GM12801 (cell line): Measurements from ENCODE around the gene DLG2.

Experiments used
- TF ChIP-seq, protein P1 (sequence below): IDR thresholded peaks from one replicate; pipeline ENCODE4 v1.5.1; 2011; ENCODE audit warnings: control low read depth; ENCODE audit not compliant: insufficient read length; ENCODE audit errors: extremely low read depth

Gene DLG2

DNA sequence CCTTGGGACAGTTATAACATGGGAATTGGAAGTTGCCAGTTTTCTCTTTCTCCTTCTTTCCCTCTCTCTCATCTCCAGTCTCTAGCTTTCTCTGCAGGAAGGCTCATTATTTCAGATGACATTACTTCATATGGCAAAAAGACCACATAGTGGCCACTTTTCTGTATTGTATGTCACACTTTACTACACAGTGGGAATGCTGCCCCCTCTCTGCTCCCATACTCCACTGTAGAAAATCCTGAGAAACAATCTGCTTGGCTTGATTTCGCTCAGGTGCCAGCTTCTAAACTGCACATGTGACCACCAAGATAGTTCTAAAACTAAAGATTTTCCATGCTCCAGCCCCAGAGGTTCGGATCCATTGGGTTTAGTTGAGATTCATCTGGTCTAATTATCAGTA lies 1480.3 kb downstream of the DLG2 start:
- TF ChIP-seq, protein P1, sequence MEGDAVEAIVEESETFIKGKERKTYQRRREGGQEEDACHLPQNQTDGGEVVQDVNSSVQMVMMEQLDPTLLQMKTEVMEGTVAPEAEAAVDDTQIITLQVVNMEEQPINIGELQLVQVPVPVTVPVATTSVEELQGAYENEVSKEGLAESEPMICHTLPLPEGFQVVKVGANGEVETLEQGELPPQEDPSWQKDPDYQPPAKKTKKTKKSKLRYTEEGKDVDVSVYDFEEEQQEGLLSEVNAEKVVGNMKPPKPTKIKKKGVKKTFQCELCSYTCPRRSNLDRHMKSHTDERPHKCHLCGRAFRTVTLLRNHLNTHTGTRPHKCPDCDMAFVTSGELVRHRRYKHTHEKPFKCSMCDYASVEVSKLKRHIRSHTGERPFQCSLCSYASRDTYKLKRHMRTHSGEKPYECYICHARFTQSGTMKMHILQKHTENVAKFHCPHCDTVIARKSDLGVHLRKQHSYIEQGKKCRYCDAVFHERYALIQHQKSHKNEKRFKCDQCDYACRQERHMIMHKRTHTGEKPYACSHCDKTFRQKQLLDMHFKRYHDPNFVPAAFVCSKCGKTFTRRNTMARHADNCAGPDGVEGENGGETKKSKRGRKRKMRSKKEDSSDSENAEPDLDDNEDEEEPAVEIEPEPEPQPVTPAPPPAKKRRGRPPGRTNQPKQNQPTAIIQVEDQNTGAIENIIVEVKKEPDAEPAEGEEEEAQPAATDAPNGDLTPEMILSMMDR, result no peak

DNA sequence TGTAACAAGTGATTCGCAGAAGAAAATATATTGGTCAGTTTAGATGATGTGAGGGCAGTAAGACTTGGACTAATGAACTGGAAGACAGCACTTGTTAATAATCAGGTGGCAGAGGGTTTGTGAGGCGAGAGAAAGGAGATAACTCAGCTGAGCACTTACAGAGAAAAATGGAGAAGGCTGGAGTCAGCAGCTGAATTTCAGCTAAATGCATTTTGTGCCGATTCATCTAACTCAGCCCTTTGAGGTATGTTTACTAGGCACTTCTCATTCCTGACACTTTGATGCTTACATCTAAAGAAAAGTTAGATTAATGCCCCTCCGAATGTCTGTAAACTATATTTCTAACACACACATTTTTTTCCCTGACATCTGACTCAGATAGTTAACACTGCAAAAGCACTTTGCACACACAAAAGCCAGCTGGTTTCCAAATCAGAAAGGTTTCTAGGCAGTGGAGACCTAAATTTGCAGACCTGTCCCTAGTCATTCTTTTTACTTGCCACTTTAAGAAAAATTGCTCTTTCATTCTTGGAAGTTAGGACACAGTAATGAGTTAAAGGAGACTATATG lies 1481.4 kb downstream of the DLG2 start:
- TF ChIP-seq, protein P1, result no peak

DNA sequence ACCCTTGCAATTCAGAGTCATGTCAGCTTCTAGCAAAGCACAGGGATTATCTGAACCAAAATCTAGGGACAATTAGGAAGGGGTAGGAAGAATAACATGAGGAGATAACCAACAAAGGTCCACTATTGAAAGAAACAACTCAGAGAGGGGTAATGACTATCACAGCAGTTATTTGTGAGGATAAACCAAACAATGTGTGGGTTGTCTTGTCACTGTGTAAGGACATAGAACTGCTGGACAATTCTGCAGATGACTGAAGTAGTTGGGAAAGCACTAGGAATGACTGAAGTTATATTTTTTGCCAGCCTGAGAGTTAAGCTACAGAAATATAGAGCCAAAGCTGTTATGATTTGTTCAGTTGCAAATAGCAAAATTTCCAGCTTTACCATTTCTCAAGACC lies 1482.6 kb downstream of the DLG2 start:
- TF ChIP-seq, protein P1, result no peak

DNA sequence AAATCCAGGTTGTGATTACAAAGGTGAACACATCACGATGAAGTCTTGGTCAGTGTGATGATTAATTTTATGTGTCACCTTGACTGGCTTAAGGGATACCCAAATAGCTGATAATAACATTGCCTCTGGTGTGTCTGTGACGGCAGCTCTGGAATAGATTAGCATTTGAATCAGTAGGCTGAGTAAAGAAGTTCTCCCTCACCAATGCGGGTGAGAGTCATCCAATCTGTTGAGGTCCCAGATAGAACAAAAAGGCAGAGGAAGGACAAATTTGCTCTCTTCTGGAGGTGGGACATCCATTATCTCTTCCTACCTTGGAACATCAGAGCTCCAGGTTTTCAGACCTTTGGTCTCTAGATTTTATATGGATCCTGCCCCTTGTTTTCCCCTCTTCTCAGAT lies 1484.7 kb downstream of the DLG2 start:
- TF ChIP-seq, protein P1, result no peak

DNA sequence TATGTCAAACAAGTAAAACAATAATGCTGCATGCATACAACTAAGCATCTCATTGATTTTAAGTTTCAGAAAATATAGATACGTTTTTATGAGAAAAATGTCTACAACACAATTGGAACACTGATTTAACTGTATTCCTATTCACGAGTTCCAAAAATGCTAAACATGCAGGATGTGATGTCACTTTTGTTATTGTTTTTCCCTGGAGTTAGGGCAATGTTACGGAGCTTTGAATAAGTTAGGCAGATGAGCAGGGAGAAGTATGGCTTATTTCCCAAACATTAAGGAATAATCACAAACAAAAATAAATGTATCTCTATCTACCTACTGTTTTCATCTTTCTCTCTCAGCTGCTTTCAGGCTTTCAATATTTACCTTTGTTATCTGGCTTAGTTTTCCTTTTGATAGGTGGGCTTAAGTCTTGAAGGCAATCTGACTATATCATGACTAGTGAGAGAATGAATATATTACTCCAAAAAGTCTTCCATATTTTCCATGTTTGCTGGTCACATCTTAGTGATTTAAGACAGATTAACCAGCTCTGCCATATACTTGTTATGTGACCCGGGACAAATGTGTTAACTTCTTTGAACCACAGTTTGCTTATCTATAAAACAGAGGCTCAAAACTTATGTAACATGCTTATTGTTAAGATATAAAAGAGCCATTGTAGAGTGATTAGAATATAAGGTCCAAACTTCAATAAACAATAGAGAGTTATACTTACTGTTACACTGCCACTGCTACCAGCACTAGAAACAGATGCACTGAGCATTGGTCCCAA lies 1486.6 kb downstream of the DLG2 start:
- TF ChIP-seq, protein P1, result no peak

DNA sequence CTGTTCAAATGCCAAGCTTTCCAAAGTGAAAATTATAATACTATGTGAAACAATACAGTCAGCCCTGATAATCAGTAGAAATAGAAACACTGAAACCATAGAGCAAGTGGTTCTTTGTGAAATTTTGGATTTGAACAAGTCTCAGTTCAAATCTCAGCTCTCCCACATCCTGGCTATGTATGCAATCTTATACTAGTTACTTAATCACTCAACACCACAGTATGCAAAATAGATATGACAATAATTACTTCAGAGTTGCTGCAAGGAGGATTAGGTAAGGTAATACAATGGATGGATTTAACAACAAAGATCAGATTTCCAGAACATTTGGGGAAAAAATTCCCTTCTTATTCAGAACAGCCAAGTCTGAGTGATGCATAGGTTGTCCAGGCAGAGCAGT lies 1489.2 kb downstream of the DLG2 start:
- TF ChIP-seq, protein P1, result no peak

DNA sequence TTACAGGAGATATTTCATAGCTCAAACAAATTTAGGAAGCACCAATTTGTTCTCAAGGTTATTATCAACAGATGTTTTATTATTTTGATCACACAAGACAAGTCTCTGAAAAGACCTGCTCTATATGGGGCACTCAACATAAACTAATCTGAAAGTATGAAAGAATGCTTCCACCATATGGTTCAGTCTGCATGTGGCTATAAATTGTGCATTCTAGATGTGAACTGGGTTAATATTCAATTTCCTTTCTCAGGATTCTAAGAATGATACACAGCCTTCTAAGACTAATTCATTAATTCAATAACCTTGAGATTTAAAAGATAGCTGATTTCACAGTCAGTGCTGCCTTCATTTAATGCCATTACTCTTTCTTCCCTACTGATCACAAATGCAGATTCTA lies 1489.6 kb downstream of the DLG2 start:
- TF ChIP-seq, protein P1, result no peak
